Prostate gland (tissue), 2 donors: ENCODE data around the gene SOWAHC. TPM values are rescaled to one million over a fixed set of nuclear protein-coding genes. Genes with fewer than 3 reads are reported as not detected.

Experiments used
- DNase-seq: peaks from one replicate; pipeline ENCODE4 v3.0.0-alpha.2; 2019; ENCODE audit warnings: low spot score
- H3K27ac ChIP-seq, 2 donors: fragments of 200-600 bp; sonication (generic); 2 replicates each; pipeline ENCODE4 v1.5.1; 2017 to 2019
- H3K27me3 ChIP-seq: fragments of 200-600 bp; sonication (generic); replicated peaks from 2 replicates; pipeline ENCODE4 v1.5.1; 2019; ENCODE audit not compliant: insufficient read depth
- H3K36me3 ChIP-seq, 2 donors: fragments of 200-600 bp; sonication (generic); 1 replicate in 1 of 2; 2 replicates in 1 of 2; pipeline versions ENCODE4 v1.5.1 to v1.8.1; 2017 to 2019
- H3K4me1 ChIP-seq: fragments of 200-600 bp; sonication (generic); replicated peaks from 2 replicates; pipeline ENCODE4 v1.5.1; 2019
- H3K4me3 ChIP-seq, 2 donors: fragments of 200-600 bp; sonication (generic); 2 replicates each; pipeline ENCODE4 v1.5.1; 2017 to 2019
- H3K9me3 ChIP-seq: fragments of 200-600 bp; sonication (generic); 2 replicates; pipeline ENCODE4 v1.5.1; 2017
- CTCF ChIP-seq, 4 experiments: fragments of 200-600 bp in 2 of 4; fragments of 450-650 bp in 2 of 4; sonication (generic) in 2 of 4; IDR thresholded peaks; 1 replicate in 3 of 4; 2 replicates in 1 of 4; pipeline ENCODE4 v1.5.1; 2016 to 2019; ENCODE audit warnings: antibody characterized with exemption in 4 of 4, mild to moderate bottlenecking in 2 of 4, moderate library complexity in 2 of 4
- POLR2A ChIP-seq: fragments of 450-650 bp; IDR thresholded peaks from one replicate; pipeline ENCODE4 v1.6.1; 2016; ENCODE audit warnings: antibody characterized with exemption, mild to moderate bottlenecking
- POLR2AphosphoS5 ChIP-seq: sonication (generic); formaldehyde crosslinking; IDR thresholded peaks from one replicate; pipeline ENCODE4 v1.6.1; 2017; ENCODE audit warnings: antibody characterized with exemption
- WGBS: methylation state at CpG from one replicate; pipeline ENCODE4 v1.1.5; 2018; 5-methylcytosine and 5-hydroxymethylcytosine counted together
- intact Hi-C: fragments of 100-400 bp; cut with DNase I; formaldehyde crosslinking; loops from one replicate; pipeline ENCODE4 v1.14.2; 2022
- total RNA-seq, 2 donors: library from RNA; depleted of rRNA; stranded (reverse); fragments of >200 nt; gene quantifications; one replicate each; pipeline ENCODE4 v1.1.0, GENCODE V29; 2016

Gene SOWAHC
- total RNA-seq, 2 donors from 2014 or later: 20.7 to 24.9 TPM

DNA sequence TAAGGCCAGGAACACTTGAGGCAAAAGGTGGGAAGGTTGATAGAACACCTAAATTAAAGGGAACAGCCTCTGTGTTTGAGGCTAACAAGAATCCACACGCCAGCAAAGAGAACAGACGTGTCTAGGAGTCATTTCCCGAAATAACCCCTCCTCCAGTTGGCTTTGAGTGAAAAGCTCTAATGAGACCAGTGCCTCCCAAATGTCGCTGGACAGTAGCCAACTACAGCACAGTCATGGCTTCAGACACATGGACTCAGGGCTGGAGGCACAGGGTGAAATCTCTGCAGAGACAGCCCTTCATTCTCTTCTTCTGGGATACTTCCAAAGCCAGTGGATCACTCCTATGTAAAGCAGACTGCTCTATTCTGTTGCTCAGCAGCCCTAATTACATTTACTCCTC lies 49.6 kb downstream of the SOWAHC start:
- 39% methylated on average over 4 of the region's 4 CpGs for WGBS
- TF ChIP-seq POLR2AphosphoS5: peak; percentile 32
- TF ChIP-seq POLR2A: no peak
- no peaks in the 10 kb centered on the region for H3K4me1 ChIP-seq
- H3K27me3 ChIP-seq: no peaks in the 10 kb centered on the region
- H3K36me3 ChIP-seq: no peaks in the 10 kb centered on the region
- no peaks in the 10 kb centered on the region for H3K9me3 ChIP-seq
- peak; percentile 53 for DNase-seq
- intact Hi-C loops: no loop called here
- no peak overlapping the region for H3K4me3 ChIP-seq
- no peak overlapping the region for H3K27ac ChIP-seq

- H3K36me3 ChIP-seq: no peaks in the 10 kb centered on the region
- WGBS: 62% methylated on average over 1 of the region's 1 CpG
- no peak for DNase-seq
- H3K27me3 ChIP-seq: no peaks in the 10 kb centered on the region
- no peak overlapping the region for H3K27ac ChIP-seq
- intact Hi-C loops: no loop called here
- no peak for TF ChIP-seq CTCF (IDR thresholded peaks at IDR 0.05)
- no peak overlapping the region for H3K4me3 ChIP-seq
- H3K9me3 ChIP-seq: no peaks in the 10 kb centered on the region
- H3K4me1 ChIP-seq: no peaks in the 10 kb centered on the region
Measured at GRCh38 chr2:109666466-109666865, 52.3 kb downstream of the SOWAHC start.

Other genes with a start within 250 kb of the SOWAHC start
- gene SEPTIN10, start 398 bp upstream of the SOWAHC start, total RNA-seq: 10 to 100 TPM; 66.3 to 94.9 TPM
- 100 to 1,000 TPM in 1 of 2 donors, 10 to 100 TPM in 1; 13.3 to 236 TPM for gene RGPD5, start 179.9 kb downstream of the SOWAHC start, total RNA-seq